Medulla oblongata (tissue), 1 donor: ENCODE measurements around the gene MTX1.
A peak's percentile ranks its signal among the peaks of the same experiment; 100 is the strongest.
"Not testable (repeated sequence)": the region's sequence is repeated elsewhere in the genome, so short reads cannot be mapped to it uniquely, and the experiment has no call there.

Experiments
- DNase-seq: peaks from one replicate; pipeline ENCODE4 v3.0.0-alpha.2; 2015; ENCODE audit errors: extremely low spot score

The MTX1 gene

GRCh38 chr1:155188268-155188667 is 20.2 kb upstream of the MTX1 start:
- no peak for DNase-seq

- DNase-seq: not testable (repeated sequence)
Observed at GRCh38 chr1:155189926-155190325, 18.6 kb upstream of the MTX1 start.

- no peak for DNase-seq
Observed at GRCh38 chr1:155191904-155192303, 16.6 kb upstream of the MTX1 start.

- no peak for DNase-seq
Observed at GRCh38 chr1:155192346-155193274, 15.9 kb upstream of the MTX1 start.

GRCh38 chr1:155193275-155193990 is 15.1 kb upstream of the MTX1 start:
- peak; percentile 83 for DNase-seq

- not testable (repeated sequence) for DNase-seq
Observed at GRCh38 chr1:155193991-155194240, 14.6 kb upstream of the MTX1 start.

- DNase-seq: no peak
Observed at GRCh38 chr1:155195201-155196102, 13.0 kb upstream of the MTX1 start.

GRCh38 chr1:155196103-155196892 is 12.2 kb upstream of the MTX1 start:
- DNase-seq: peak; percentile 83

- DNase-seq: peak; percentile 59
Observed at GRCh38 chr1:155196893-155197638, 11.4 kb upstream of the MTX1 start.

GRCh38 chr1:155197901-155198546 is 10.5 kb upstream of the MTX1 start:
- DNase-seq: no peak

- no peak for DNase-seq
Observed at GRCh38 chr1:155198547-155198906, 10.0 kb upstream of the MTX1 start.

GRCh38 chr1:155199792-155200191 is 8.7 kb upstream of the MTX1 start:
- DNase-seq: no peak

- DNase-seq: no peak
Observed at GRCh38 chr1:155200920-155201319, 7.6 kb upstream of the MTX1 start.

GRCh38 chr1:155202198-155202597 is 6.3 kb upstream of the MTX1 start:
- DNase-seq: no peak

- DNase-seq: no peak
Observed at GRCh38 chr1:155202731-155203515, 5.6 kb upstream of the MTX1 start.

- DNase-seq: no peak
Observed at GRCh38 chr1:155205035-155205434, 3.5 kb upstream of the MTX1 start.

- no peak for DNase-seq
Observed at GRCh38 chr1:155205969-155206593, 2.4 kb upstream of the MTX1 start.

- DNase-seq: peak; percentile 80
Observed at GRCh38 chr1:155206891-155207805, 1.3 kb upstream of the MTX1 start.
